HCT116 (cell line): ENCODE results near the gene ZNF496. TPM values are rescaled to one million over a fixed set of nuclear protein-coding genes. Genes with fewer than 3 reads are reported as not detected.

Experiments
- ATAC-seq: fragments of 200-7000 bp; cut with Tn5 transposase; 2 replicates; pipeline ENCODE4 v1.9.1; 2020; ENCODE audit warnings: mild to moderate bottlenecking, moderate library complexity
- BruUV-seq: library from RNA; stranded (reverse); fragments of 400-500 nt; replicated peaks from 2 replicates; lab custom pipeline; 2021; lab: Mats Ljungman, UMichigan
- CTCF ChIA-PET: fragments of 300-600 bp; sonication (Branson Sonifier 250); formaldehyde crosslinking; loops from one replicate; lab custom pipeline; 2021; ENCODE audit warnings: antibody characterized with exemption; lab: Charles Lee
- POLR2A ChIA-PET: fragments of 300-600, 350-600 bp; sonication (Branson Sonifier 250); formaldehyde crosslinking; loops from one replicate; lab custom pipeline; 2021; ENCODE audit warnings: antibody characterized with exemption; lab: Charles Lee
- RAD21 ChIA-PET, 2 experiments: fragments of 300-600 bp; sonication (Branson Sonifier 250); formaldehyde crosslinking; loops; one replicate each; lab custom pipeline; 2023; ENCODE audit warnings: low total read pairs in 2 of 2; ENCODE audit not compliant: uncharacterized antibody in 2 of 2, unreplicated experiment in 2 of 2, low non-redundant PET in 1 of 2; lab: Charles Lee
- DNase-seq: peaks from one replicate; pipeline ENCODE4 v3.0.0-alpha.2; 2010; ENCODE audit warnings: low read depth, low spot score
- H2AFZ ChIP-seq: fragments of 200-600 bp; shearing (Covaris generic), sonication (generic); 2 replicates; pipeline ENCODE4 v1.6.1; 2017; ENCODE audit warnings: low read depth, mixed run types, mixed read lengths, antibody characterized with exemption, low read length; ENCODE audit not compliant: poor library complexity, severe bottlenecking
- H3K27ac ChIP-seq: 2 replicates; pipeline ENCODE4 v1.5.1; 2012; ENCODE audit warnings: low read depth, low read length
- H3K27me3 ChIP-seq: fragments of 200-600 bp; sonication (generic); 2 replicates; pipeline ENCODE4 v1.6.1; 2016; ENCODE audit warnings: mixed run types, low read length, mixed read lengths; ENCODE audit not compliant: insufficient read depth
- H3K36me3 ChIP-seq, 2 experiments: fragments of 200-500 bp in 1 of 2; fragments of 200-600 bp in 1 of 2; sonication (Bioruptor generic) in 1 of 2; sonication (generic) in 1 of 2; 2 replicates each; pipeline versions ENCODE4 v1.5.1 to v1.6.1; 2014 to 2016; ENCODE audit warnings: low read length in 2 of 2, inconsistent platforms in 1 of 2, mixed read lengths in 1 of 2, mixed run types in 1 of 2; ENCODE audit not compliant: insufficient read depth in 2 of 2, control insufficient read depth in 1 of 2
- H3K4me1 ChIP-seq, 2 experiments: fragments of 200-600 bp in 1 of 2; sonication (generic) in 1 of 2; 2 replicates each; pipeline versions ENCODE4 v1.5.1 to v1.6.1; 2012 to 2017; ENCODE audit warnings: low read length in 2 of 2, inconsistent platforms in 1 of 2, mild to moderate bottlenecking in 1 of 2, mixed read lengths in 1 of 2, mixed run types in 1 of 2, moderate library complexity in 1 of 2; ENCODE audit not compliant: insufficient read depth in 2 of 2, control insufficient read depth in 1 of 2
- H3K4me2 ChIP-seq: fragments of 200-600 bp; sonication (generic); 2 replicates; pipeline ENCODE4 v1.6.1; 2017; ENCODE audit warnings: mixed run types, low read length, mixed read lengths
- H3K4me3 ChIP-seq, 2 experiments: fragments of 200-600 bp in 1 of 2; sonication (generic) in 1 of 2; replicated peaks in 1 of 2; 2 replicates each; pipeline ENCODE4 v1.5.1; 2011 to 2016; ENCODE audit warnings: low read length in 2 of 2, control low read depth in 1 of 2, low read depth in 1 of 2, mild to moderate bottlenecking in 1 of 2, mixed read lengths in 1 of 2, mixed run types in 1 of 2
- H3K79me2 ChIP-seq: fragments of 200-600 bp; sonication (generic); 2 replicates; pipeline ENCODE4 v1.6.1; 2017; ENCODE audit warnings: mild to moderate bottlenecking, mixed run types, low read length, moderate library complexity, mixed read lengths; ENCODE audit not compliant: insufficient read depth
- H3K9ac ChIP-seq: fragments of 200-600 bp; sonication (generic); 2 replicates; pipeline ENCODE4 v1.6.1; 2016; ENCODE audit warnings: low read length, mixed read lengths
- H3K9me2 ChIP-seq: fragments of 200-600 bp; sonication (generic), shearing (Covaris generic); 2 replicates; pipeline ENCODE4 v1.6.1; 2017; ENCODE audit warnings: mixed run types, mild to moderate bottlenecking, moderate library complexity; ENCODE audit not compliant: insufficient read depth
- H3K9me3 ChIP-seq, 2 experiments: fragments of 200-500 bp in 1 of 2; fragments of 200-600 bp in 1 of 2; sonication (Bioruptor generic) in 1 of 2; sonication (generic) in 1 of 2; 2 replicates each; pipeline ENCODE4 v1.6.1; 2014 to 2017; ENCODE audit warnings: low read length in 2 of 2, mixed read lengths in 2 of 2, inconsistent platforms in 1 of 2, low read depth in 1 of 2, mild to moderate bottlenecking in 1 of 2, mixed run types in 1 of 2, moderate library complexity in 1 of 2; ENCODE audit not compliant: control insufficient read depth in 1 of 2, insufficient read depth in 1 of 2
- H4K20me1 ChIP-seq: fragments of 200-600 bp; sonication (generic), shearing (Covaris generic); 2 replicates; pipeline ENCODE4 v1.6.1; 2017; ENCODE audit warnings: mixed run types, mild to moderate bottlenecking, moderate library complexity; ENCODE audit not compliant: insufficient read depth
- ATF3 ChIP-seq: IDR thresholded peaks from 2 replicates; pipeline ENCODE4 v1.6.1; 2012
- CBX3 ChIP-seq: IDR thresholded peaks from 2 replicates; pipeline ENCODE4 v1.6.1; 2012; ENCODE audit warnings: low read depth
- CEBPB ChIP-seq: IDR thresholded peaks from 2 replicates; pipeline ENCODE4 v1.6.1; 2012; ENCODE audit warnings: low read depth
- EGR1 ChIP-seq: IDR thresholded peaks from 2 replicates; pipeline ENCODE4 v1.6.1; 2012; ENCODE audit warnings: low read depth
- ELF1 ChIP-seq: IDR thresholded peaks from 2 replicates; pipeline ENCODE4 v1.6.1; 2012; ENCODE audit warnings: low read depth, borderline replicate concordance
- EZH2 ChIP-seq: fragments of 200-600 bp; sonication (generic); IDR thresholded peaks from 2 replicates; pipeline ENCODE4 v1.6.1; 2017; ENCODE audit warnings: antibody characterized with exemption, mixed run types
- EZH2phosphoT487 ChIP-seq: fragments of 200-600 bp; IDR thresholded peaks from 2 replicates; pipeline ENCODE4 v1.6.1; 2018; ENCODE audit warnings: antibody characterized with exemption, borderline replicate concordance
- FOSL1 ChIP-seq: IDR thresholded peaks from 2 replicates; pipeline ENCODE4 v1.6.1; 2012; ENCODE audit warnings: low read depth
- POLR2A ChIP-seq: IDR thresholded peaks from 2 replicates; pipeline ENCODE4 v1.7.0; 2011; ENCODE audit warnings: borderline replicate concordance; ENCODE audit not compliant: insufficient read depth, insufficient read length; ENCODE audit errors: extremely low read depth
- POLR2AphosphoS5 ChIP-seq: IDR thresholded peaks from 2 replicates; pipeline ENCODE4 v1.6.1; 2011; ENCODE audit warnings: mild to moderate bottlenecking, low read depth, low read length, moderate library complexity
- REST ChIP-seq: IDR thresholded peaks from 2 replicates; pipeline ENCODE4 v1.6.1; 2012; ENCODE audit warnings: low read depth
- SIN3A ChIP-seq: IDR thresholded peaks from 2 replicates; pipeline ENCODE4 v1.6.1; 2012; ENCODE audit warnings: low read depth
- ZFX ChIP-seq: fragments of 450-650 bp; IDR thresholded peaks from 2 replicates; pipeline ENCODE4 v1.6.1; 2017
- intact Hi-C: fragments of 100-400 bp; cut with micrococcal nuclease; formaldehyde crosslinking; loops from 2 replicates; pipeline ENCODE4 v1.10.0; 2022
- total RNA-seq: library from RNA; stranded (reverse); gene quantifications from one replicate; pipeline ENCODE4 v1.2.1, GENCODE V29; 2021; ENCODE audit not compliant: unreplicated experiment
- TF ChIP-seq, protein P1 (sequence below), 3 experiments: fragments of 200-600 bp in 1 of 3; sonication (generic) in 1 of 3; IDR thresholded peaks in 2 of 3; conservative IDR thresholded peaks in 1 of 3; 2 replicates each; pipeline ENCODE4 v1.5.1; 2012 to 2017; ENCODE audit warnings: low read depth in 2 of 3, low read length in 2 of 3, antibody characterized with exemption in 1 of 3, borderline replicate concordance in 1 of 3, control low read depth in 1 of 3, mild to moderate bottlenecking in 1 of 3, mixed read lengths in 1 of 3, mixed run types in 1 of 3, moderate library complexity in 1 of 3; ENCODE audit not compliant: insufficient read depth in 1 of 3
- TF ChIP-seq, protein P2 (sequence below): IDR thresholded peaks from 2 replicates; pipeline ENCODE4 v1.6.1; 2012

ZNF496 gene
- total RNA-seq, 1 experiment from 2014 or later: 37.4 TPM

DNA sequence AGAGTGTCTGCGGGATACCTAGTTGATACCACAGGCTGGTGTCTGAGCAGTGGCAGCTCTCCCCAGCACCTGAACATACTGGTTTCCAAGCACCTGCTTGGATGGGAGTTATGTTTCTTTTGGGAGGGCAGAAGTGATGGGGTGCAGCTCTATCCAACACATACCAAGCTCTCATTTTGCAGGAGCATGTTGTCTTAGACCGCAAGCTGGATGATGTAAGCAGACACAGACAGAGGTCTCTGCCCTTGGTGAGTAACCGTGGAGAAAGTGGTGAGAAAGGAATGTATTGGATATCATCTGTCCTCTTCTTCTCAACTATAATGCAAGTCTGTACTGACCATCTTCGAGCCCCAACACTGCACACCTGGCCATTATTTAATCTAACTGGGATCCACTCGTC, 37.4 kb downstream of the ZNF496 start:
- no peaks in the 10 kb centered on the region for H3K4me1 ChIP-seq
- BruUV-seq: no TSS peak
- ChIA-PET CTCF (no interaction called here), POLR2A (no interaction called here), RAD21 (no interaction called here)
- DNase-seq (no peak), ATAC-seq (no peak)
- H2AFZ ChIP-seq: no peak overlapping the region
- no peak overlapping the region for H3K4me2 ChIP-seq
- TF ChIP-seq REST (no peak), ZFX (no peak), FOSL1 (no peak), CBX3 (no peak), EZH2 (no peak), SIN3A (no peak), EZH2phosphoT487 (no peak), EGR1 (no peak), POLR2AphosphoS5 (no peak), ELF1 (no peak), CEBPB (no peak), ATF3 (no peak), POLR2A (no peak)
- TF ChIP-seq, protein P1, sequence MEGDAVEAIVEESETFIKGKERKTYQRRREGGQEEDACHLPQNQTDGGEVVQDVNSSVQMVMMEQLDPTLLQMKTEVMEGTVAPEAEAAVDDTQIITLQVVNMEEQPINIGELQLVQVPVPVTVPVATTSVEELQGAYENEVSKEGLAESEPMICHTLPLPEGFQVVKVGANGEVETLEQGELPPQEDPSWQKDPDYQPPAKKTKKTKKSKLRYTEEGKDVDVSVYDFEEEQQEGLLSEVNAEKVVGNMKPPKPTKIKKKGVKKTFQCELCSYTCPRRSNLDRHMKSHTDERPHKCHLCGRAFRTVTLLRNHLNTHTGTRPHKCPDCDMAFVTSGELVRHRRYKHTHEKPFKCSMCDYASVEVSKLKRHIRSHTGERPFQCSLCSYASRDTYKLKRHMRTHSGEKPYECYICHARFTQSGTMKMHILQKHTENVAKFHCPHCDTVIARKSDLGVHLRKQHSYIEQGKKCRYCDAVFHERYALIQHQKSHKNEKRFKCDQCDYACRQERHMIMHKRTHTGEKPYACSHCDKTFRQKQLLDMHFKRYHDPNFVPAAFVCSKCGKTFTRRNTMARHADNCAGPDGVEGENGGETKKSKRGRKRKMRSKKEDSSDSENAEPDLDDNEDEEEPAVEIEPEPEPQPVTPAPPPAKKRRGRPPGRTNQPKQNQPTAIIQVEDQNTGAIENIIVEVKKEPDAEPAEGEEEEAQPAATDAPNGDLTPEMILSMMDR (IDR thresholded peaks at IDR 0.05 in 2 of 3, conservative IDR thresholded peaks at IDR 0.05 in 1 of 3; ENCODE audit: borderline replicate concordance in 1 of 3, insufficient read depth in 1 of 3, low read depth in 2 of 3, low read length in 2 of 3): no peak
- TF ChIP-seq, protein P2, sequence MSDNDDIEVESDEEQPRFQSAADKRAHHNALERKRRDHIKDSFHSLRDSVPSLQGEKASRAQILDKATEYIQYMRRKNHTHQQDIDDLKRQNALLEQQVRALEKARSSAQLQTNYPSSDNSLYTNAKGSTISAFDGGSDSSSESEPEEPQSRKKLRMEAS: no peak
- H3K27me3 ChIP-seq: no peaks in the 10 kb centered on the region
- H3K36me3 ChIP-seq: peaks cover 0 to 3% of the 10 kb centered on the region in 2 experiments; a peak in 1 of 4 replicates
- H3K9me3 ChIP-seq: no peaks in the 10 kb centered on the region
- intact Hi-C loops: no loop called here
- H3K9ac ChIP-seq: no peak overlapping the region
- no peaks in the 10 kb centered on the region for H3K9me2 ChIP-seq
- no peaks in the 10 kb centered on the region for H3K79me2 ChIP-seq
- H3K4me3 ChIP-seq: no peak overlapping the region
- no peaks in the 10 kb centered on the region for H4K20me1 ChIP-seq
- no peak overlapping the region for H3K27ac ChIP-seq
